HG03139 (cell line): ENCODE data around the gene IL1RAP.
"Not testable (repeated sequence)": the region's sequence is repeated elsewhere in the genome, so short reads cannot be mapped to it uniquely, and the experiment has no call there.

Experiments
- ATAC-seq: cut with Tn5 transposase; IDR thresholded peaks from one replicate; pipeline ENCODE4 v1.9.1; 2021; ENCODE audit not compliant: unreplicated experiment

Gene IL1RAP

GRCh38 chr3:190513409-190514370 lies at the start of gene IL1RAP:
IL1RAP (plus strand) TSS chr3:190514085; CDS start chr3:190564290, 50,205 bp downstream.
- ATAC-seq, result peak; percentile 99

DNA sequence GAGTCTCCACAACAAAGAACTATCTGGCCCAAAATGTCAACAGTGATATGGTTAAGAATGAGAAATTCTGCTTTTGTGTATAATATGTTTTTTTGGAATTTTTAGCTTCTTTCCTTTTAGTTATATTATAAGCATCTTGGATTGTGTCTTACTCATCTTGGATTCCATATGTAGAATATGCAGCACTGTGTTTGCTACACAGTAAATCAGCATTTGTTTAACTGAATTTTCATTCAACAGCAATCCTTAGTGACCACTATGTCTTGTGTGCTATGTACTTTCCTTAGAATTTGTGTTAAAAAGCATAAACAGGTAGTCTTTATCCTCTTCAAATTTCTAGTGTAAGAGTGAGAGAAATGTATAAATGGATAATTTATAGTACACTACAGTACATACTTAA lies 46.0 kb upstream of the IL1RAP start:
- ATAC-seq, result no peak

DNA sequence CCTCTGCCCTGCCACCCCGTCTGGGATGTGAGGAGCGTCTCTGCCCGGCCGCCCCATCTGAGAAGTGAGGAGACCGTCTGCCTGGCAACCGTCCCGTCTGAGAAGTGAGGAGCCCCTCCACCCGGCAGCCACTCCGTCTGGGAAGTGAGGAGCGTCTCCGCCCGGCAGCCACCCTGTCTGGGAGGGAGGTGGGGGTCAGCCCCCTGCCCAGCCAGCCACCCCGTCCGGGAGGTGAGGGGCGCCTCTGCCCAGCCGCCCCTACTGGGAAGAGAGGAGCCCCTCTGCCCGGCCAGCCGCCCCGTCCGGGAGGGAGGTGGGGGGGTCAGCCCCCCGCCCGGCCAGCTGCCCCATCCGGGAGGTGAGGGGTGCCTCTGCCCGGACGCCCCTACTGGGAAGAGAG lies 40.6 kb upstream of the IL1RAP start:
- not testable (repeated sequence) for ATAC-seq

GRCh38 chr3:190481779-190482178 lies 32.1 kb upstream of the IL1RAP start:
- no peak for ATAC-seq

GRCh38 chr3:190485830-190486532 lies 27.9 kb upstream of the IL1RAP start:
- ATAC-seq, result no peak

GRCh38 chr3:190486533-190486864 lies 27.4 kb upstream of the IL1RAP start:
- no peak for ATAC-seq

DNA sequence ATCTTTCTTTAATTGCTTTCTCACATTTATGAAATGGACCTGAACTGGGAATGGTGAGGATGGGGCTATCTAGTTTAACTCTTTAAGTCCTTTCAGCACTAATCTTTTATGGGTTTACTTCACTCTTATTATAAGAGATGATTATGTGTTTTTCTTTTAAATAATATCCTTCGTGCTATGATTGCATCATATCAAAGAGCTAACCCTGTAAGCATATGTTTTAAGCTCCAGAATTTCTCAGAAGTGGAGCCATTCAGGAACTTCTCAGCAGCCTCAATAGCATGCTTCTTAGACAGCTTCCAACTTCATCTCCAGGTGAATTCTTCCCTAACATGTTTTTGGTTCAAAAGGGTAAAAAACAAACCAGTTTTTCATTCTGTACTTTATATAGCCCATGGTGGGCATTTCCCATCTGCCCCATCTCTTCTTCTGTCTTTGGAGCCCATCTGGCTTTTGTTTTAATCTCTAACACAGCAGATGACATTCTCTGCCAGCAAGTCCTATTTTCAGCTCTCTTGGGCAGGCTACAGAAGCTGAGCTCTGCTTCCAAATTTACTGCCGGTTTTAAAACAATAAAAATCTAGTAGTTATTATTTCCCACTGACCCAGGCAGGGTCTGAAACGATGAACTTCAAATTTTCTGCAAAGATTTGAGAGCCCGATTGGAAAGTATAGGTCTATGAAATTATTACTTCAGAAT lies 26.8 kb upstream of the IL1RAP start:
- no peak for ATAC-seq

DNA sequence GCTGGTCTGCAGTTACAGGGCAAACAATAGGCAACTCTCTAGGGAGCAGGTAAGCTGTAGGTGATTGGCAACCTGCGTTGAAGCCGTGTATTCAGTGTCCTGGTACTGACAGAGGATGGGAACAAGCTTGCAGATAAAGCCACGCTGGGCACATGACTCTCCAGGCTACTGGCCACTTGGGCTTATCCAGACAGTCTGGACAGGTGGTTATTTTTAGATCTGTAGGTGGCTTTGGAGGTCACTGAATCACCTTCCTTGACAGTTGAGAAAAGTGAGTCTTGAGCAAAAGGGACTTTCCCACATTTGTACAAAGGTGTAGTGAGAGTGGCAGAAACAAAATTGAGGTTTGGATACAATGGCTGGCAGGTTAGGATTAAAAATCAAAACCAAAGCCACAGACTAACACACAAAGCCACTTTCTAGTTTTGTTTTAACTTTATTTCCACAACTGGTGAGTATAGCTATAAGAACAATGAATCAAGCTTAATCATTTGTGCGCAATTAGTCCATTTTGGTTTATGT lies 22.3 kb upstream of the IL1RAP start:
- no peak for ATAC-seq

- ATAC-seq, result no peak
Observed at GRCh38 chr3:190492129-190492528, 21.8 kb upstream of the IL1RAP start.

DNA sequence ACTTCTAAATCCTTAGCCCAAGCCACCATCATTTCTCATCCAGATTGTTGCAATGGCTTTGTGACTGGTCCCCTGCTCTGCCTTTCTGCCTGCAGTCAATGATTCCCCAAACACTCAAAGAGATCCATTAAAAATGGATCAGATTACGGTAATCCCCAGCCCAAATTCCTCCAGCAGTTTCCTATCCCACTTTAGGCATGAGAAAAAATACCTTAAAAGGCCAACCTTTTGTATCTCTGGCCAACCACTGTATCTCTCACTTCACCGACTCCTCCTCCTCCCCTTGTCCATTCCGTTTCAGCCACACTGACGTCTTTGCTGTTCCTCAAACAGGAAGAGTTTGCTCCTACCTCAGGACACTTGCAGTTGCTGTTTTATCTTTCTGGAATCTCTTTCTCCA lies 20.9 kb upstream of the IL1RAP start:
- no peak for ATAC-seq

GRCh38 chr3:190494907-190495306 lies 19.0 kb upstream of the IL1RAP start:
- no peak for ATAC-seq

GRCh38 chr3:190495354-190495753 lies 18.5 kb upstream of the IL1RAP start:
- ATAC-seq, result no peak

GRCh38 chr3:190495796-190496195 lies 18.1 kb upstream of the IL1RAP start:
- no peak for ATAC-seq

DNA sequence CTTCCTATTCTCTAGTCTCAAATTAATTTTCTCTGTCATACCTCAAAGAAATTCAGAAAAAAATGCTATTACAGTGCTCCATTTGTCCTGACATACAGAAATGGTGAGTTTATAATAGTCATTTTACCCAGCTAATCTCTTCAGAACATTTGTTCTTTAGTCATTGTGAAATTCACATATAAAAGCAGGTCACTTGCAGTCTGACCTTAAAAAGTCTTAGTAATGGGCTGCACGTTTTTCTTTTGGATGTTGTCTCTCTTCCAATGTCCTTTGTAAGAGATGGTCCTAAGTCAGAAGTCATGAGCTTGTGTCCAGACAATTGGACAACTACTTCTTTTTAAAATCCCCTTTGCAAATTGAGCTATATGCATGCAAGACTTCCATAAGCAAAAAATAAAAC lies 17.0 kb upstream of the IL1RAP start:
- ATAC-seq, result no peak

- no peak for ATAC-seq
Observed at GRCh38 chr3:190497811-190498210, 16.1 kb upstream of the IL1RAP start.

- ATAC-seq, result no peak
Observed at GRCh38 chr3:190498293-190498692, 15.6 kb upstream of the IL1RAP start.

DNA sequence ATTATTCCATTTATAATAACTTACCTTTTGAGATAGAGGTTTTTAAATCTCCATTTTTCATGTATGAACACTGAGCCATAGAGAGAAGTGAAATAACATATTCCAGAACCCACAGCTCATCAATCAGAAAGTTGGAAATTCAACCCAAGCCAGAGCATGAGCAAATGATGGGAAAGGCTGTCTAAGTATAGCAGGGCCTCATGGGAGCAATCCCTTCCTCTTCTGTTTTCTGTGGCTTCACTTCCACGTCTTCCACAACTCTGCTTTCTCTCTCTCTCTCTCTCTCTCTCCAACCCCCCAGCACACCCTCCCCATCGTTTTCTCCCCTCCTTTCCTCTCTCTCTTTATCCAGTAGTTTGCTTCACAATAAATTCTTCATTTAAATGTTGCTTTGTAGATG lies 14.8 kb upstream of the IL1RAP start:
- ATAC-seq, result no peak

GRCh38 chr3:190502946-190503345 lies 10.9 kb upstream of the IL1RAP start:
- ATAC-seq, result no peak

DNA sequence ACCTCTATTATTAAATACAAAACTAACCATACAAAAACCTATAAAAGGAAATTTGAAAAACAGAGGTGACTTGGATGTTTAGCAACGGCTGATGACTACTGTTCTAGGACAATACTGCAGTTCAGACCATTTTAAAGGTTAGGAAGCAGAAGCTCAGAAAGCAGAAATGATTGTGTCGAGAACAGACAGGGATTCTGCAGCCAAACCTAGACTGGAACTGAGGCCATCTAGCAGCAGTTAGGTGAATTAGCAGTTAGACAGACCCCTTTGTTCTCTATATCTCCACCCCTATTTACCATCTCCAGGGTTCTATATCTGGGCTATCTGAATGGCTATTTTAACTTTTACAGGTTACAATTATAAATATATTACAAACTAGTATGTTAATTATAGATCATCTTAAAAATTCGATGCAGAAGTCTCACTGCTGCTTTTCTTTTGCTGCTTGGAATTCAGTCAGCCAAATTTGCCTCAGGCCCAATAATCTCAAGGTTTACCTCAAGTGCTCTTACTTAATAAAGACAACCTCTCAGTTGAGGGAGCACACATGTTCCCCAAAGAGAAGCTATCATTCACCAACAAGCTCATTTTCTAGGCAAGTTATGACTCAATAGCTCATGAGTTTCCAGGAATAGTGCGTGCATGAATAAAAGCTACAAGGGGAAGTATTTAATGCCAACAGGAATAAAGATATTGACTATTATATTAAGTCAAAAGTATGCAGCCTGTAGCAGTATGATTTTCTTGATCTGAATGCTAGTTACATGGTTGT lies 9.3 kb upstream of the IL1RAP start:
- no peak for ATAC-seq

DNA sequence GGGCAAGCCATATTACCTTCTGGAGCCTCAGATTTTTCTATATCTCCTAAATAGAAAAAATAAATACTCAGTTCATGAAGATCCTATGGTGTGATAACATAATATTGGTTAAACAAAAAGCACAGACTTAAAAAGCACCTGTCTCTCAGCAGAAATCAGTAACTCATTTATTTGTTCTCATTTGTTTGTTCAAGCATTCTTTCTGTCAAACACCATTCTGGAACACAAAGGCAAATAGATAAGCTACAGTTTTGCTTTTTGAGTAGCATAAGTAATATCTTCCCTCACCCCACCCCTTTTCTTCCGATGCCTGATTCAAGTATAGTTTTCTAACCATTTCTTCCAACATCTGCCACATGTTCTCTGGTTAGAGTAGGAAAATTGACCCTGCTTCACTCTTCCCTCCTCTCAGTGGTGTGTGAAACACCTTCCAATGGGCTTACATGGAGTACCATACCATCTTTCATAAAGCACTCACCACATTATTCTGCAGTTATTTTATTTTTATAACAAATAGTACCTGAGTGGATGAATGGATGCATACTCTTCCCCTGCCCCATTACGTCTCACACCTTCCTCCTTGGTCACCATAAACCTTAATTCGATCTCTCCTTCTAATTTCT lies 8.4 kb upstream of the IL1RAP start:
- ATAC-seq, result no peak
